GM12872 (cell line): Measurements from ENCODE around the gene METRN.

Source experiments
- TF ChIP-seq, protein P1 (sequence below): IDR thresholded peaks from 3 replicates; pipeline ENCODE4 v1.5.1; 2011; ENCODE audit warnings: low read depth, mild to moderate bottlenecking, low read length, moderate library complexity; ENCODE audit not compliant: insufficient read depth

The METRN gene

DNA sequence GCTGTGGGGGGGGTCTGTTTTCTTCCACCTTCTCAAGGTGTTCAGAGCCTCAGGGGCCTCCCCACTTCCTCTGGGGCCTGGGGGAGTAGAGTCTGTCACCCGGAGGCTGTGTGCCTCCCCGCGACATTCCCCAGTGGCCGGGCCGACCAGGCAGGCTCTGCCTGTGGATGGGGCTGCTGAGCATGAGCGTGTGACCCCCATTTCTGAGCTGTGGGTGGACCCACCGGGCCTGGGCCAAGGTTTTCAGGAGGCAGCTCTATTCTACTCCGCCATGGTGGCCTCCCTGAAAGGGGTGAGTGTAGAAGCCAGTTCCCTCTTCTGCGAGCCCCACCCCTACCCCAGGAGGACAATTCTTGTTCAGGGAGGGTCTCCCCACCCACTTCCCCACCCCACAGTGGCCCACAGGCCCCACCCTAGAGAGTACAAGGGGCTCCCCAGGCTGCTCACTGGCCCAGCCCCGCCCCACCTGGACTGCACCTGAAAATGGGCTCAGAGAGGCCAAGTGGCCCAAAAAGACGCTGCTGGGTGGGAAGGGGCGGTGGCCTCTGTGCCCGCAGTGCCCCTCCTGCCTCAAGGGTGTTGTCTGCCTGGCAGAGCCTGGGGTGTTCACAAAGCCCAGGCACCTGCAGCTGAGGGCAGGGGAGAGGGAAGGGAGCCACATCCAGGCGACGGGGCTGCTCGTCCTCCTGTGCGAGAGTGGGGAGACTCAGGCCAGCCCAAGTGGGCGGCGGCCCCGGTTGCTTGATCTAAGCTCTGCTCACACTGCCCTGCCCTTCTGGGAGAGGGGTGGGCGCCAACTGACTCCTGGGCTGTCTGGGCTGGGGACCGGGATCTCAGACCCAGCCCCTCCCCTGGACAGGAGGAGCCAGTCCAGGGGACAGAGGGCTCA lies 47.0 kb downstream of the METRN start:
- TF ChIP-seq, protein P1, sequence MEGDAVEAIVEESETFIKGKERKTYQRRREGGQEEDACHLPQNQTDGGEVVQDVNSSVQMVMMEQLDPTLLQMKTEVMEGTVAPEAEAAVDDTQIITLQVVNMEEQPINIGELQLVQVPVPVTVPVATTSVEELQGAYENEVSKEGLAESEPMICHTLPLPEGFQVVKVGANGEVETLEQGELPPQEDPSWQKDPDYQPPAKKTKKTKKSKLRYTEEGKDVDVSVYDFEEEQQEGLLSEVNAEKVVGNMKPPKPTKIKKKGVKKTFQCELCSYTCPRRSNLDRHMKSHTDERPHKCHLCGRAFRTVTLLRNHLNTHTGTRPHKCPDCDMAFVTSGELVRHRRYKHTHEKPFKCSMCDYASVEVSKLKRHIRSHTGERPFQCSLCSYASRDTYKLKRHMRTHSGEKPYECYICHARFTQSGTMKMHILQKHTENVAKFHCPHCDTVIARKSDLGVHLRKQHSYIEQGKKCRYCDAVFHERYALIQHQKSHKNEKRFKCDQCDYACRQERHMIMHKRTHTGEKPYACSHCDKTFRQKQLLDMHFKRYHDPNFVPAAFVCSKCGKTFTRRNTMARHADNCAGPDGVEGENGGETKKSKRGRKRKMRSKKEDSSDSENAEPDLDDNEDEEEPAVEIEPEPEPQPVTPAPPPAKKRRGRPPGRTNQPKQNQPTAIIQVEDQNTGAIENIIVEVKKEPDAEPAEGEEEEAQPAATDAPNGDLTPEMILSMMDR: no peak

DNA sequence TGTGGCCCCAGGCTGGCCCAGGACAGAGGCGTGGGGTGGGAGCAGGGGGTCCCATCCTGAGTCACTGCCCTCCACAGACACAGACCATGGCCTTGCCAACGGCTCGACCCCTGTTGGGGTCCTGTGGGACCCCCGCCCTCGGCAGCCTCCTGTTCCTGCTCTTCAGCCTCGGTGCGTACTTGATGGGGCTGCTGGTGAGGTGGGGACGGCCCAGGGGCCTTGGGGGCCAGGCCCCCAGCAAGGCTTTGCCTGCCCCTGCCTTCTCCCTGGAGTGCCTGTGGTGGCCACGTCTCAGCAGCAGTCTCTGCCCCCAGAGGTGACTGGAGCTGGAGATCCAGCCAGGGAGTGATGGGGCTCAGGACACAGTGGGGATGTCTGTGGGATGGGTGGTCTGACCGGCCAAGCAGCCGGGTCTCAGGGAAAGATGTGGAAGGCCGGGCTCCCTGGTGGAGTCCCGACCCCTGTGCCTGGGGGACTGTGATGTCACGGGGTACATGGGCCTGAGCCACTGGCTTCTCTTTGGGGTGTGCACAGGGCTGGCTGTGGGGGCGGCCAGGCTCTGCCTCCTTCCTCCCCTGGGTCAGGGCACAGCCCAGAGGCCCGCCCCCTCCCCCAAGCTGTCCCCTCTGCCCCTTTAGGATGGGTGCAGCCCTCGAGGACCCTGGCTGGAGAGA lies 47.8 kb downstream of the METRN start:
- TF ChIP-seq, protein P1: no peak

DNA sequence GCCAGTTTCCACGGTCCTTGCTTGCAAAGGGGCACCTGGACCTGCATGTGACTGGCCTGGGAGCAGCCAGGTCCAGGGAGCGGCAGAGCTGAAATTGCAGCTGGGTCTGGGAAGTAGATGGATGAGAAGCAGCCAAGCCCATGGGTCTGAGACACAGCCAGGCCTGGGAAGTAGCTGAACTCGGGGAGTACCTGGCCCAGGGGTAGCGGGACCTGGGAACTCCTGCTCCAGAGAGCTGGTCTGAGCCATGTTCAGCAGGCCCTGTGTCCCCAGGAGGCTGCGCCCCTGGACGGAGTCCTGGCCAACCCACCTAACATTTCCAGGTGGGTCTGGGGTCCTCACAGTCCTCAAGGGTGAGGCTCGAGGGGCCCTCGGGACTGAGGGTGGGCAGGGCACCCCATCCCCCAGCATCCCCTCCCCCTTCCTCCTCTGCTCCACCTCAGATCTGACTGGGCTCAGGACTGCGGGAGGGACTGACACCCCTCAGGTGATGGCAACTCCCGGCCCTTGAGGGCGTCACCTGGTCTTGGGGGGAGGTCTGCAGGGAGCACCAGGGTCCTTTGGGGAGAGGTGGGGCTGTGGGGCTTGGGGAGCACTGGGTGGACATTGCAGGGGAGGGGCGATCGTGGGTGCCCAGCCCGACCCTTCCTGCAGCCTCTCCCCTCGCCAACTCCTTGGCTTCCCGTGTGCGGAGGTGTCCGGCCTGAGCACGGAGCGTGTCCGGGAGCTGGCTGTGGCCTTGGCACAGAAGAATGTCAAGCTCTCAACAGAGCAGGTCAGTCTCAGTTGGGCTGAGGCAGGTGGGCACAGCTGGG lies 48.7 kb downstream of the METRN start:
- TF ChIP-seq, protein P1: no peak

DNA sequence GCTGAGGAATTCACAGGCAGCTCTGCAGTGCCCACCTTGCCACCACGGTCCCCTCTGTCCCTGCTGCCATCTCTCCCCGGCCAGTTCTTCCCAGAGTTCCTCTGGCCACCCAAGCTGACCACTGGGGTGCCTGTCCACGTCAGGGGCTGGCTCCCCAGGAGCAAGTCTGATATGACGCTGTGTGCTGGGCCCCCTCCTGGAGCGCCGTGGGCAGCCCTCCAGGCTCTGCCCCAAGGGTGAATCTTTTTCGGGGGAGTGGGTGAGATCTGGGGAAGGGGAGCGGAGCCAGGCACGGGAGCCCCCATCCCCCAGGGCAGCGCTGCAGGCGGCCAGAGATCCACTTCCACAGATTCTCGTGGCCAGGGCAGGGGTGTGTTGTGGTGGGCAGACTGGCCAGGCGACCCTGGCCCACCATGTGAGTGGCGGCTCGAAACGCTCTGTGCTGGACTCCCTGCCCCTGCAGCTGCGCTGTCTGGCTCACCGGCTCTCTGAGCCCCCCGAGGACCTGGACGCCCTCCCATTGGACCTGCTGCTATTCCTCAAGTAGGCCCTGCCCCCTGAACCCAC lies 49.3 kb downstream of the METRN start:
- TF ChIP-seq, protein P1: no peak

DNA sequence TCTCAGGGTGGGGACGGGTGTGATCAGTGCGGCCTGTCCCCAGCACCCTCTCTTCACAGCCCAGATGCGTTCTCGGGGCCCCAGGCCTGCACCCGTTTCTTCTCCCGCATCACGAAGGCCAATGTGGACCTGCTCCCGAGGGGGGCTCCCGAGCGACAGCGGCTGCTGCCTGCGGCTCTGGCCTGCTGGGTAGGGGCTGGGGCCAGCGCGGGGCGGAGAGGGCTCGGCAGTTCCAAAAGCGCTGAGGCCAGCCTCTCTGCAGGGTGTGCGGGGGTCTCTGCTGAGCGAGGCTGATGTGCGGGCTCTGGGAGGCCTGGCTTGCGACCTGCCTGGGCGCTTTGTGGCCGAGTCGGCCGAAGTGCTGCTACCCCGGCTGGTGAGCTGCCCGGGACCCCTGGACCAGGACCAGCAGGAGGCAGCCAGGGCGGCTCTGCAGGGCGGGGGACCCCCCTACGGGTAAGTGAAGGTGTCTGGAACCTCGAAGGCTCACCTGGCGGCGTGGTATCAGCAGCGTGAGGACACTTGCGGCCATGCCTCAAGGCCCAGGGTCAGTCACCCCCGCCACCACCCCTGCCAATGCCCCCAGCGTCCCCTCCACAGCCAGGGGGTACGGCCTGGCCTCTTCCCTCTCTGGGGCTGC lies 50.0 kb downstream of the METRN start:
- TF ChIP-seq, protein P1: no peak

DNA sequence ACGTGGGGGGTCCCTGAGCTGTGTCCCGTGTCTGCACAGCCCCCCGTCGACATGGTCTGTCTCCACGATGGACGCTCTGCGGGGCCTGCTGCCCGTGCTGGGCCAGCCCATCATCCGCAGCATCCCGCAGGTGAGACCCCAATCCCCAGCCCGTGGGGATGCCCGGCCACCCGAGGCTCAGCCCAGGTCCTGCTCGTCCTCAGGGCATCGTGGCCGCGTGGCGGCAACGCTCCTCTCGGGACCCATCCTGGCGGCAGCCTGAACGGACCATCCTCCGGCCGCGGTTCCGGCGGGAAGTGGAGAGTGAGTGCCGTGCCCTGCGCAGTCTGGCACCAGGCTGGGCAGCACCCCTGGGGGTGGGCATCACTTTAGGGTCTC lies 50.6 kb downstream of the METRN start:
- TF ChIP-seq, protein P1: no peak
